ENCODE results near the gene SH3GL1. TPM values are rescaled to one million over a fixed set of nuclear protein-coding genes. Genes with fewer than 3 reads are reported as not detected.

The SH3GL1 gene
- total RNA-seq, 1 donor from 2014 or later = 101 TPM

DNA sequence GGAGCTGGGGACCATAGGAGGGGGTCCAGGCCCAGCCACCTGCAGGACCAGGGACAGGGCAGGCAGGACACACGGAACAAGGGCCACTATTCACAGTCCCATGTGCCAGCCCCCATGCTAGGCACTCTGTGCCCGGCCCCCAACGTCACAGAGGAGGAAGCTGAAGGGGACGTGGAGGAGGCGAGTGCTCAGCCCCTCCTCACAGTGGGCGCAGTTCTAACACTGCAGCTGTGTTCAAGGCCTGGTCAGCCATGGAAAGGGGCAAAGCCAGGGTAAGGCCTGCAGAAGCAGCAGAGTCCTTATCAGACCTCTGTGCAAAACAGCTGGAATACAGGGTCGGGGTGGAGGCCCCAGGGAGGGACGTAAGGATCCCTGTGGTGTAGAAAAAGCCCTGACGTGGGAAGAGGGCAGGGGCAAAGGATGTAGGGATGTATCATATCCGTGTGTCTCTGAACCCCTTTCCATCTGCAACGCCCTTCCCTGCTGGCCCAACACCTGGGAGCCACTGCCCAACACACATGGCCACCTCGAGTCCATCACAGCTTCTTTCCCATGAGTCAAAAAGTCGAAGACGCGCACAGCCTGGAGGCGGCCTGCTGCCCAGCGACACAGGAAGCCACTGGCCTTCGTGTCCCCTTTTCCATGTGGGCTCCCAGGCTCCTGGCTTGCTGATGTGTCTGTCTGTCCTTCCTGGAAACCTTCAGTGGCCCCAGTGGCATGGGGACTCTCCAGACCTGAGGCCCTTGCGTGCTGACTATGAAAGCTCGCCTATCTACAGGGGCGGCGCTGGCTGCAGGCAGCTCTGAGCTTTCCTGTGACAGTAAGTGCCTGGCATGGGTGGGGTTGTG is 28.0 kb downstream of the SH3GL1 start:
- peaks cover 11% of the 10 kb centered on the region for H3K36me3 Mint-ChIP-seq (ENCODE audit: low read depth, unreplicated experiment)
- Histone ChIP-seq H3K9me3 (ENCODE audit: insufficient read depth, low read depth, low read length) (no peaks in the 10 kb centered on the region), H3K4me2 (ENCODE audit: low read length) (no peak overlapping the region), H3K9ac (ENCODE audit: low read length) (no peak overlapping the region), H3K79me2 (ENCODE audit: insufficient read depth, low read length) (peaks cover 99% of the 10 kb centered on the region), H2AFZ (ENCODE audit: low read depth, low read length) (no peak overlapping the region), H3K36me3 (ENCODE audit: insufficient read depth, low read length) (no peaks in the 10 kb centered on the region), H3K4me3 (ENCODE audit: insufficient read depth, low read depth, low read length) (no peak overlapping the region), H3K27ac (ENCODE audit: low read depth, low read length) (no peak overlapping the region), H3K4me1 (ENCODE audit: insufficient read depth, low read length) (peaks cover 65% of the 10 kb centered on the region), H3K27me3 (ENCODE audit: insufficient read depth, low read length) (no peaks in the 10 kb centered on the region), H4K20me1 (ENCODE audit: insufficient read depth, low read length) (peaks cover 98% of the 10 kb centered on the region)
- H3K27ac Mint-ChIP-seq (ENCODE audit: unreplicated experiment) = no peak overlapping the region
- FAIRE-seq (no peak), DNase-seq (ENCODE audit: low read depth) (no peak)
- H3K9me3 Mint-ChIP-seq (ENCODE audit: unreplicated experiment) = no peaks in the 10 kb centered on the region
- no peaks in the 10 kb centered on the region for H3K27me3 Mint-ChIP-seq (ENCODE audit: low read depth, unreplicated experiment)
- TF ChIP-seq, protein P1, sequence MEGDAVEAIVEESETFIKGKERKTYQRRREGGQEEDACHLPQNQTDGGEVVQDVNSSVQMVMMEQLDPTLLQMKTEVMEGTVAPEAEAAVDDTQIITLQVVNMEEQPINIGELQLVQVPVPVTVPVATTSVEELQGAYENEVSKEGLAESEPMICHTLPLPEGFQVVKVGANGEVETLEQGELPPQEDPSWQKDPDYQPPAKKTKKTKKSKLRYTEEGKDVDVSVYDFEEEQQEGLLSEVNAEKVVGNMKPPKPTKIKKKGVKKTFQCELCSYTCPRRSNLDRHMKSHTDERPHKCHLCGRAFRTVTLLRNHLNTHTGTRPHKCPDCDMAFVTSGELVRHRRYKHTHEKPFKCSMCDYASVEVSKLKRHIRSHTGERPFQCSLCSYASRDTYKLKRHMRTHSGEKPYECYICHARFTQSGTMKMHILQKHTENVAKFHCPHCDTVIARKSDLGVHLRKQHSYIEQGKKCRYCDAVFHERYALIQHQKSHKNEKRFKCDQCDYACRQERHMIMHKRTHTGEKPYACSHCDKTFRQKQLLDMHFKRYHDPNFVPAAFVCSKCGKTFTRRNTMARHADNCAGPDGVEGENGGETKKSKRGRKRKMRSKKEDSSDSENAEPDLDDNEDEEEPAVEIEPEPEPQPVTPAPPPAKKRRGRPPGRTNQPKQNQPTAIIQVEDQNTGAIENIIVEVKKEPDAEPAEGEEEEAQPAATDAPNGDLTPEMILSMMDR (IDR thresholded peaks at IDR 0.05; ENCODE audit: insufficient read depth, low read depth, low read length) = no peak
- TF ChIP-seq EZH2 (IDR thresholded peaks at IDR 0.05; ENCODE audit: insufficient read depth, low read length) = no peak
- H3K4me3 Mint-ChIP-seq (ENCODE audit: unreplicated experiment) = no peak overlapping the region
- H3K4me1 Mint-ChIP-seq (ENCODE audit: low read depth, unreplicated experiment) = peaks cover 42% of the 10 kb centered on the region

GRCh38 chr19:4371247-4372164 is 28.8 kb downstream of the SH3GL1 start:
- FAIRE-seq = no peak
- peaks cover 34% of the 10 kb centered on the region for H3K4me1 Mint-ChIP-seq (ENCODE audit: low read depth, unreplicated experiment)
- H3K27me3 ChIP-seq (ENCODE audit: insufficient read depth, low read length) = no peaks in the 10 kb centered on the region
- no peak overlapping the region for H3K4me3 ChIP-seq (ENCODE audit: insufficient read depth, low read depth, low read length)
- H3K36me3 Mint-ChIP-seq (ENCODE audit: low read depth, unreplicated experiment) = peaks cover 12% of the 10 kb centered on the region
- no peaks in the 10 kb centered on the region for H3K27me3 Mint-ChIP-seq (ENCODE audit: low read depth, unreplicated experiment)
- H3K4me2 ChIP-seq (ENCODE audit: low read length) = no peak overlapping the region
- H4K20me1 ChIP-seq (ENCODE audit: insufficient read depth, low read length) = peaks cover 96% of the 10 kb centered on the region
- no peak overlapping the region for H3K27ac Mint-ChIP-seq (ENCODE audit: unreplicated experiment)
- H2AFZ ChIP-seq (ENCODE audit: low read depth, low read length) = no peak overlapping the region
- H3K4me1 ChIP-seq (ENCODE audit: insufficient read depth, low read length) = peaks cover 56% of the 10 kb centered on the region
- no peak for DNase-seq (ENCODE audit: low read depth)
- no peak overlapping the region for H3K4me3 Mint-ChIP-seq (ENCODE audit: unreplicated experiment)
- H3K79me2 ChIP-seq (ENCODE audit: insufficient read depth, low read length) = peaks cover 95% of the 10 kb centered on the region
- no peak overlapping the region for H3K27ac ChIP-seq (ENCODE audit: low read depth, low read length)
- H3K9me3 ChIP-seq (ENCODE audit: insufficient read depth, low read depth, low read length) = no peaks in the 10 kb centered on the region
- no peaks in the 10 kb centered on the region for H3K9me3 Mint-ChIP-seq (ENCODE audit: unreplicated experiment)
- H3K36me3 ChIP-seq (ENCODE audit: insufficient read depth, low read length) = no peaks in the 10 kb centered on the region
- H3K9ac ChIP-seq (ENCODE audit: low read length) = no peak overlapping the region
- no peak for TF ChIP-seq EZH2 (IDR thresholded peaks at IDR 0.05; ENCODE audit: insufficient read depth, low read length)
- TF ChIP-seq, protein P1 (IDR thresholded peaks at IDR 0.05; ENCODE audit: insufficient read depth, low read depth, low read length) = no peak
